ENCODE results near the gene OTUB2.

DNA sequence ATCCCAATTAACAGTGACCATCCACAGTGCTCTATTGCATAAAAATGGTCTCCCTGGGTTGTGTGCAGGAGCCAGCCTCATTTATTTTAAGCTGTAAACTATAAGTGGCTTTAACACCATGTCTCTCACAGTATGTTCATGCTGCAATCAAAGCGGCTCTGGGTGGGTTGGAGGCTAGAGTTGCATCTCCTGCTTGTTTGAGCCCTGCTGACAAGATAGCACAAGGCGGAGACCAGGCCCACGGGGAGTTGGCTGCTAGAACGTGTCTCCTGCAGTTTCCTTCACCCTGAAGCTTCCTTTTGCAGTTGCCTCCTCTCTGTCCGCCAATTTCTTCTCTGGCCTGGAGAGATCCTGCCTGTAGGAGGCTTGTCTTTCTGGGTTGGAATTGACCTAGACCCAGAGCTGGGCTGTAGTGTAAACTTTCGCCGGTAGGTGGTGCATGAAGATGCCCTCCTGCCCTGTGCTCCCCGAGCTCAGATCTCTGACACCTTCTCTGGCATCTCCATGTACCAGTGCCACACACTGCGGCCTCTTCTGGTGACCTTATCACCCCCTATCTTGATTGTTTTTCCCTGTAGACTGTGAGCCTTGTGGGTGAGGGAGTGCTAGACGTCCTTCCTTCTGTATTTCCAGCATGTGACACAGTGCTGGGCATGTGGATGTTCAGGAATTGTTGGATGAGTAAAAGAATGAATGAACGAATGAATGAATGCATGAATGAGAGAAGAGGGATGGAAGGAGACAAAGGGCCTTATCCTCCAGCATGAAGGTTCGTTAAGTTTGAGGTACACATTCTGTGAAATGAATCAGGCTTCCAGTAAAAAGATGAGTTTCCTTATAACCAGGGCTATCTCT lies 10.4 kb downstream of the OTUB2 start:
- TF ChIP-seq CTCF (IDR thresholded peaks at IDR 0.05) (peak in 5 of 7 experiments; percentile 66 to 85 (median 81)), POLR2AphosphoS5 (IDR thresholded peaks at IDR 0.05) (peak in 1 of 3 donors; percentile 14)
